ENCODE data around the gene PLAC1.

DNA sequence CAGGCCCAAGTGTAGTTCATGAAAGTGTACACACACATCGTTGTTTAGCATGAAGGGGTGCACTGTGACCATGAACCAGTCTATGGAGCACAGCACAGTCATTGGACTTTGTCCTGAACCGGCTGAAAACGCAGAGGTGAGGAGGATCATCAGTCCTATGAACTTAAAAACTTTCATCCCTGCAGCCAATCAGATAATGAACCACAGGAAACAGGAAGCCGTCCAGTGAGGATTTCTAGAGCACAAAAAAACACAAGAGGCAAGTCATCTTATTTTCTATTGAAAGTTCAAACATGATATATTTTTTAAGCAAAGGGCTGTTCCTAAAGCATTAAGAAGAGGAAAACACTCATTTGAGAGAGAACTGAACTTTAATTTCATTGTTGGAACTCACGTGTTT, 91.8 kb downstream of the PLAC1 start:
- TF ChIP-seq, protein P1, sequence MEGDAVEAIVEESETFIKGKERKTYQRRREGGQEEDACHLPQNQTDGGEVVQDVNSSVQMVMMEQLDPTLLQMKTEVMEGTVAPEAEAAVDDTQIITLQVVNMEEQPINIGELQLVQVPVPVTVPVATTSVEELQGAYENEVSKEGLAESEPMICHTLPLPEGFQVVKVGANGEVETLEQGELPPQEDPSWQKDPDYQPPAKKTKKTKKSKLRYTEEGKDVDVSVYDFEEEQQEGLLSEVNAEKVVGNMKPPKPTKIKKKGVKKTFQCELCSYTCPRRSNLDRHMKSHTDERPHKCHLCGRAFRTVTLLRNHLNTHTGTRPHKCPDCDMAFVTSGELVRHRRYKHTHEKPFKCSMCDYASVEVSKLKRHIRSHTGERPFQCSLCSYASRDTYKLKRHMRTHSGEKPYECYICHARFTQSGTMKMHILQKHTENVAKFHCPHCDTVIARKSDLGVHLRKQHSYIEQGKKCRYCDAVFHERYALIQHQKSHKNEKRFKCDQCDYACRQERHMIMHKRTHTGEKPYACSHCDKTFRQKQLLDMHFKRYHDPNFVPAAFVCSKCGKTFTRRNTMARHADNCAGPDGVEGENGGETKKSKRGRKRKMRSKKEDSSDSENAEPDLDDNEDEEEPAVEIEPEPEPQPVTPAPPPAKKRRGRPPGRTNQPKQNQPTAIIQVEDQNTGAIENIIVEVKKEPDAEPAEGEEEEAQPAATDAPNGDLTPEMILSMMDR (conservative IDR thresholded peaks at IDR 0.05; ENCODE audit: low read depth, low read length) = no peak
- TF ChIP-seq EZH2 (IDR thresholded peaks at IDR 0.05; ENCODE audit: low read length, unreplicated experiment) (no peak), EZH2phosphoT487 (IDR thresholded peaks at IDR 0.05; ENCODE audit: borderline replicate concordance, low read length) (no peak)
